Daoy (cell line): Measurements from ENCODE around the gene HNRNPCL1. TPM values are rescaled to one million over a fixed set of nuclear protein-coding genes. Genes with fewer than 3 reads are reported as not detected.
"Not testable (repeated sequence)": the region's sequence is repeated elsewhere in the genome, so short reads cannot be mapped to it uniquely, and the experiment has no call there.

Source experiments
- DNase-seq: peaks from one replicate; pipeline ENCODE4 v3.0.0-alpha.2; 2015; ENCODE audit warnings: low read depth
- total RNA-seq: library from RNA; depleted of rRNA; stranded (reverse); fragments of >200 nt; shearing (Covaris generic); gene quantifications from 2 replicates; pipeline ENCODE4 v1.2.3, GENCODE V29; 2014; rRNA removed

HNRNPCL1 gene
- not detected in 2 replicates for total RNA-seq

GRCh38 chr1:12848620-12849019, at the start of gene HNRNPCL1:
HNRNPCL1 (minus strand) TSS chr1:12848720; CDS start chr1:12848289, 431 bp downstream.
- not testable (repeated sequence) for DNase-seq

GRCh38 chr1:12898170-12898569, 49.6 kb upstream of the HNRNPCL1 start, which contains the start of gene PRAMEF10:
PRAMEF10 (minus strand) TSS chr1:12898270; CDS start chr1:12895847, 2,423 bp downstream.
- not testable (repeated sequence) for DNase-seq

- DNase-seq, result not testable (repeated sequence)
Measured at GRCh38 chr1:12886101-12886500, 37.6 kb upstream of the HNRNPCL1 start, which contains the start of gene PRAMEF4. PRAMEF4 (minus strand) TSS chr1:12886201; CDS start chr1:12883394, 2,807 bp downstream.

GRCh38 chr1:12878453-12878852, 29.9 kb upstream of the HNRNPCL1 start:
- DNase-seq, result not testable (repeated sequence)

GRCh38 chr1:12863131-12863880, 14.8 kb upstream of the HNRNPCL1 start:
- DNase-seq, result not testable (repeated sequence)

- DNase-seq, result not testable (repeated sequence)
Measured at GRCh38 chr1:12856786-12857185, 8.3 kb upstream of the HNRNPCL1 start, which contains the start of gene PRAMEF2. PRAMEF2 (plus strand) TSS chr1:12857086; CDS start chr1:12859010, 1,924 bp downstream.

GRCh38 chr1:12851779-12852178, 3.3 kb upstream of the HNRNPCL1 start:
- DNase-seq, result peak; percentile 47

- not testable (repeated sequence) for DNase-seq
Measured at GRCh38 chr1:12833251-12833650, 15.3 kb downstream of the HNRNPCL1 start.

GRCh38 chr1:12831310-12831709, 17.2 kb downstream of the HNRNPCL1 start, which contains the start of gene PRAMEF11:
PRAMEF11 (minus strand) TSS chr1:12831410; CDS start chr1:12828789, 2,621 bp downstream.
- DNase-seq, result not testable (repeated sequence)

- DNase-seq, result not testable (repeated sequence)
Measured at GRCh38 chr1:12819061-12819460, 29.5 kb downstream of the HNRNPCL1 start.

GRCh38 chr1:12811409-12811784, 37.1 kb downstream of the HNRNPCL1 start:
- no peak for DNase-seq

- DNase-seq, result no peak
Measured at GRCh38 chr1:12810691-12811408, 37.7 kb downstream of the HNRNPCL1 start.

- DNase-seq, result no peak
Measured at GRCh38 chr1:12809933-12810332, 38.6 kb downstream of the HNRNPCL1 start.

GRCh38 chr1:12799730-12800129, 48.8 kb downstream of the HNRNPCL1 start:
- DNase-seq, result no peak

- no peak for DNase-seq
Measured at GRCh38 chr1:12798911-12799310, 49.6 kb downstream of the HNRNPCL1 start.

Other genes starting within 250 kb of the HNRNPCL1 start
- 45.8 and 49.4 TPM in 2 replicates for gene DHRS3, start 230.5 kb downstream of the HNRNPCL1 start, total RNA-seq
- not detected in 2 replicates for gene AADACL4, start 204.6 kb downstream of the HNRNPCL1 start, total RNA-seq
- gene AADACL3, start 132.6 kb downstream of the HNRNPCL1 start, total RNA-seq, result not detected in 2 replicates
- gene CFAP107, start 102.5 kb downstream of the HNRNPCL1 start, total RNA-seq, result not detected in 2 replicates
- not detected in 2 replicates for gene PRAMEF12, start 75.0 kb downstream of the HNRNPCL1 start, total RNA-seq
- gene PRAMEF1, start 57.3 kb downstream of the HNRNPCL1 start, total RNA-seq, result not detected in 2 replicates
- not detected in 2 replicates for gene PRAMEF11, start 17.3 kb downstream of the HNRNPCL1 start, total RNA-seq
- gene PRAMEF2, start 8.4 kb upstream of the HNRNPCL1 start, total RNA-seq, result not detected in 2 replicates
- not detected in 2 replicates for gene PRAMEF4, start 37.5 kb upstream of the HNRNPCL1 start, total RNA-seq
- gene PRAMEF10, start 49.5 kb upstream of the HNRNPCL1 start, total RNA-seq, result not detected in 2 replicates
- gene PRAMEF7, start 67.9 kb upstream of the HNRNPCL1 start, total RNA-seq, result not detected in 2 replicates
- not detected in 2 replicates for gene PRAMEF6, start 98.9 kb upstream of the HNRNPCL1 start, total RNA-seq
- not detected in 2 replicates for gene PRAMEF27, start 207.9 kb upstream of the HNRNPCL1 start, total RNA-seq
- gene HNRNPCL3, start 212.0 kb upstream of the HNRNPCL1 start, total RNA-seq, result not detected in 2 replicates
- gene PRAMEF25, start 222.1 kb upstream of the HNRNPCL1 start, total RNA-seq, result not detected in 2 replicates